Liver (tissue), 9 donors: ENCODE data around the gene CBR3. TPM values are rescaled to one million over a fixed set of nuclear protein-coding genes. Genes with fewer than 3 reads are reported as not detected.

Experiments used
- DNase-seq: peaks from one replicate; pipeline ENCODE4 v3.0.0-alpha.2; 2017; ENCODE audit warnings: low spot score
- H3K27ac ChIP-seq, 2 donors: one replicate each; pipeline ENCODE4 v1.7.0; 2013; ENCODE audit warnings: inconsistent platforms in 2 of 2, low read length in 2 of 2, control low read depth in 1 of 2, low read depth in 1 of 2, mild to moderate bottlenecking in 1 of 2
- H3K27me3 ChIP-seq, 4 donors: one replicate each; pipeline versions ENCODE4 v1.6.1 to v1.7.0; 2013; ENCODE audit warnings: low read length in 3 of 4, inconsistent platforms in 1 of 4, mild to moderate bottlenecking in 1 of 4, moderate library complexity in 1 of 4; ENCODE audit not compliant: control insufficient read depth in 4 of 4, insufficient read depth in 4 of 4
- H3K36me3 ChIP-seq, 4 donors: one replicate each; pipeline versions ENCODE4 v1.6.1 to v1.7.0; 2013; ENCODE audit warnings: low read length in 3 of 4, mild to moderate bottlenecking in 3 of 4, low read depth in 1 of 4, moderate library complexity in 1 of 4; ENCODE audit not compliant: control insufficient read depth in 4 of 4, insufficient read depth in 3 of 4
- H3K4me1 ChIP-seq, 4 donors: one replicate each; pipeline versions ENCODE4 v1.6.1 to v1.7.0; 2013; ENCODE audit warnings: low read length in 3 of 4, mild to moderate bottlenecking in 3 of 4, moderate library complexity in 1 of 4; ENCODE audit not compliant: control insufficient read depth in 4 of 4, insufficient read depth in 4 of 4
- H3K4me3 ChIP-seq, 3 donors: one replicate each; pipeline versions ENCODE4 v1.6.1 to v1.7.0; 2013; ENCODE audit warnings: low read length in 3 of 3, control low read depth in 1 of 3, low read depth in 1 of 3, mild to moderate bottlenecking in 1 of 3
- H3K9ac ChIP-seq, 2 donors: one replicate each; pipeline ENCODE4 v1.7.0; 2013; ENCODE audit warnings: low read length in 2 of 2, mild to moderate bottlenecking in 2 of 2, moderate library complexity in 2 of 2, control low read depth in 1 of 2, low read depth in 1 of 2
- H3K9me3 ChIP-seq, 4 donors: one replicate each; pipeline versions ENCODE4 v1.6.1 to v1.7.0; 2013; ENCODE audit warnings: low read length in 3 of 4; ENCODE audit not compliant: control insufficient read depth in 4 of 4
- EGR1 ChIP-seq, 2 donors: IDR thresholded peaks; 2 replicates each; pipeline ENCODE4 v1.6.1; 2016 to 2018; ENCODE audit warnings: antibody characterized with exemption in 2 of 2, low read depth in 2 of 2
- FOXA1 ChIP-seq: IDR thresholded peaks from 2 replicates; pipeline ENCODE4 v1.6.1; 2016; ENCODE audit warnings: antibody characterized with exemption
- FOXA2 ChIP-seq: IDR thresholded peaks from 2 replicates; pipeline ENCODE4 v1.6.1; 2016; ENCODE audit warnings: antibody characterized with exemption
- GABPA ChIP-seq, 2 donors: IDR thresholded peaks in 1 of 2; conservative IDR thresholded peaks in 1 of 2; 2 replicates each; pipeline ENCODE4 v1.6.1; 2016; ENCODE audit warnings: antibody characterized with exemption in 2 of 2, mild to moderate bottlenecking in 1 of 2, moderate library complexity in 1 of 2
- HNF4A ChIP-seq, 2 donors: conservative IDR thresholded peaks; 2 replicates each; pipeline ENCODE4 v1.6.1; 2016; ENCODE audit warnings: antibody characterized with exemption in 2 of 2, mild to moderate bottlenecking in 2 of 2
- HNF4G ChIP-seq: IDR thresholded peaks from 2 replicates; pipeline ENCODE4 v1.6.1; 2016; ENCODE audit warnings: antibody characterized with exemption
- JUND ChIP-seq, 2 donors: IDR thresholded peaks; 2 replicates each; pipeline ENCODE4 v1.6.1; 2016; ENCODE audit warnings: antibody characterized with exemption in 2 of 2
- NR2F2 ChIP-seq: IDR thresholded peaks from 2 replicates; pipeline ENCODE4 v1.6.1; 2016; ENCODE audit warnings: antibody characterized with exemption
- RAD21 ChIP-seq, 2 donors: IDR thresholded peaks; 2 replicates each; pipeline ENCODE4 v1.6.1; 2016; ENCODE audit warnings: antibody characterized with exemption in 2 of 2, mild to moderate bottlenecking in 2 of 2
- RXRA ChIP-seq, 2 donors: IDR thresholded peaks; 2 replicates each; pipeline ENCODE4 v1.6.1; 2017 to 2018; ENCODE audit warnings: antibody characterized with exemption in 2 of 2, mild to moderate bottlenecking in 1 of 2
- SP1 ChIP-seq: IDR thresholded peaks from 2 replicates; pipeline ENCODE4 v1.6.1; 2018; ENCODE audit warnings: antibody characterized with exemption, mild to moderate bottlenecking
- TAF1 ChIP-seq: conservative IDR thresholded peaks from 2 replicates; pipeline ENCODE4 v1.6.1; 2016; ENCODE audit warnings: antibody characterized with exemption, mild to moderate bottlenecking
- YY1 ChIP-seq: IDR thresholded peaks from 2 replicates; pipeline ENCODE4 v1.6.1; 2016; ENCODE audit warnings: antibody characterized with exemption, mild to moderate bottlenecking
- WGBS: extraction: QIAGEN DNeasy Blood & Tissue Kit; methylation state at CpG from one replicate; pipeline ENCODE4 v1.1.7; 2013; 5-methylcytosine and 5-hydroxymethylcytosine counted together
- polyA plus RNA-seq, 2 donors: library from polyadenylated mRNA; stranded (reverse) in 1 of 2; unstranded in 1 of 2; fragments of 200-250 nt in 1 of 2; fragments of >200 nt in 1 of 2; fragmentation: Nextera tagmentation in 1 of 2; extraction: Ambion mirVana in 1 of 2; gene quantifications; one replicate each; pipeline versions ENCODE4 v1.2.1 to v1.2.3, GENCODE V29; 2013 to 2015
- total RNA-seq, 2 donors: library from RNA; depleted of rRNA; stranded (reverse); fragments of >200 nt; gene quantifications; one replicate each; pipeline ENCODE4 v1.2.3, GENCODE V29; 2014
- TF ChIP-seq, protein P1 (sequence below): IDR thresholded peaks from 2 replicates; pipeline ENCODE4 v1.6.1; 2016; ENCODE audit warnings: antibody characterized with exemption
- TF ChIP-seq, protein P2 (sequence below): IDR thresholded peaks from 2 replicates; pipeline ENCODE4 v1.6.1; 2016; ENCODE audit warnings: antibody characterized with exemption
- TF ChIP-seq, protein P3 (sequence below): IDR thresholded peaks from 2 replicates; pipeline ENCODE4 v1.6.1; 2016; ENCODE audit warnings: antibody characterized with exemption
- TF ChIP-seq, protein P4 (sequence below): fragments of 150-350 bp; IDR thresholded peaks from 2 replicates; pipeline ENCODE4 v1.5.1; 2017; ENCODE audit warnings: improper control_type of control experiment, low read depth, low read length; ENCODE audit not compliant: missing input control
- donor health status: healthy.
- donor health status: healthy.
- donor health status: healthy.
- donor health status: healthy.
- donor health status: healthy.

CBR3 gene
- total and polyA plus RNA-seq, 4 donors, result 0.31 to 0.70 (median 0.47) TPM

DNA sequence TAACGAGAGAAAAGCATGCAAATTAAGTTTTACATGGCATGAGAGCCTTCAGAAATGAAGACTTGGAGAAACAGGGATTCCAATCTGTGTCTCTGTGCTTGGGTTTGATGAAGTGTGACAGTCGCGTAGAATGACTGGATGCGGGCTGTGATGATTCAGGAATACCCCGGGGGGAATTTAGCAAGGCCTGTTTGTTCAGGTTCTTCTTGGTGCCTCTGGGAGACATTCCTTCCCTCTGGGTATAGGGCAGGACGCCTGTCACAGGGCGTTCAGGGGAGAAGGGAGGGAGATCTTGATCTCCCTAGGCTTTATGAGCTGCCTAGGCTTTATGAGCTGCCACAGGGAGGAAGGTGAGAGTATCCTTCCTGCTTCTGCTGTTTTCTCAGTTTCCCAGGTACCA lies 58.3 kb downstream of the CBR3 start:
- Histone ChIP-seq H3K27ac (no peak overlapping the region), H3K4me1 (peaks cover under 1 to 6% (median 4%) of the 10 kb centered on the region in 4 donors), H3K27me3 (no peaks in the 10 kb centered on the region), H3K9ac (no peak overlapping the region), H3K9me3 (peaks cover 0 to 3% (median 1%) of the 10 kb centered on the region in 4 donors), H3K4me3 (no peak overlapping the region), H3K36me3 (no peaks in the 10 kb centered on the region)
- 92% methylated on average over 7 of the region's 7 CpGs for WGBS
- TF ChIP-seq, protein P1, sequence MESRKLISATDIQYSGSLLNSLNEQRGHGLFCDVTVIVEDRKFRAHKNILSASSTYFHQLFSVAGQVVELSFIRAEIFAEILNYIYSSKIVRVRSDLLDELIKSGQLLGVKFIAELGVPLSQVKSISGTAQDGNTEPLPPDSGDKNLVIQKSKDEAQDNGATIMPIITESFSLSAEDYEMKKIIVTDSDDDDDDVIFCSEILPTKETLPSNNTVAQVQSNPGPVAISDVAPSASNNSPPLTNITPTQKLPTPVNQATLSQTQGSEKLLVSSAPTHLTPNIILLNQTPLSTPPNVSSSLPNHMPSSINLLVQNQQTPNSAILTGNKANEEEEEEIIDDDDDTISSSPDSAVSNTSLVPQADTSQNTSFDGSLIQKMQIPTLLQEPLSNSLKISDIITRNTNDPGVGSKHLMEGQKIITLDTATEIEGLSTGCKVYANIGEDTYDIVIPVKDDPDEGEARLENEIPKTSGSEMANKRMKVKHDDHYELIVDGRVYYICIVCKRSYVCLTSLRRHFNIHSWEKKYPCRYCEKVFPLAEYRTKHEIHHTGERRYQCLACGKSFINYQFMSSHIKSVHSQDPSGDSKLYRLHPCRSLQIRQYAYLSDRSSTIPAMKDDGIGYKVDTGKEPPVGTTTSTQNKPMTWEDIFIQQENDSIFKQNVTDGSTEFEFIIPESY, result no peak
- no peak for DNase-seq

DNA sequence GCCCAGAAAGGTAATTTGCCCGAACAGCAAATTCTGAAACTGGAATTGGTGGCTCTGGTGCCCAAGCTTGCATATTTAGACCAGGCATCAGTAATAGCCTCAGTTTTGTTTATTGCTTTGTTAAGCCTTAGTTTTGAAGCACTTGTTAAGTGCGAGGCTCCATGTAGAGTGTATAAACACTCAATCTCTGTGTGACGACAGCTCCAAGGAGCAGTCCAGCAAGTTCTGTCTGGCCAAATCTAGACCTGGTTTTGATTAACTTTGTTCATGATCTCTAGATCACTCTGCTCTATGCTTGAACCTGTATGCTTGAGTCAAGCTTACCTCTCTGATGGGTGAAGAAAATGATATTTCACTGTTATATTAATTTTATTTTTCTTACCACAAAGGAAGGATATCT lies 59.1 kb downstream of the CBR3 start:
- WGBS, result 95% methylated on average over 3 of the region's 3 CpGs
- TF ChIP-seq HNF4G (no peak), RXRA (IDR thresholded peaks at IDR 0.05) (no peak), GABPA (IDR thresholded peaks at IDR 0.05 in 1 of 2, conservative IDR thresholded peaks at IDR 0.05 in 1 of 2) (no peak), TAF1 (no peak), YY1 (no peak), RAD21 (IDR thresholded peaks at IDR 0.05) (no peak), NR2F2 (no peak), HNF4A (conservative IDR thresholded peaks at IDR 0.05) (no peak), SP1 (no peak), FOXA1 (no peak), EGR1 (IDR thresholded peaks at IDR 0.05; ENCODE audit: low read depth in 2 of 2) (no peak), JUND (IDR thresholded peaks at IDR 0.05) (no peak), FOXA2 (no peak)
- TF ChIP-seq, protein P2, sequence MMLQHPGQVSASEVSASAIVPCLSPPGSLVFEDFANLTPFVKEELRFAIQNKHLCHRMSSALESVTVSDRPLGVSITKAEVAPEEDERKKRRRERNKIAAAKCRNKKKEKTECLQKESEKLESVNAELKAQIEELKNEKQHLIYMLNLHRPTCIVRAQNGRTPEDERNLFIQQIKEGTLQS, result no peak
- TF ChIP-seq, protein P3, sequence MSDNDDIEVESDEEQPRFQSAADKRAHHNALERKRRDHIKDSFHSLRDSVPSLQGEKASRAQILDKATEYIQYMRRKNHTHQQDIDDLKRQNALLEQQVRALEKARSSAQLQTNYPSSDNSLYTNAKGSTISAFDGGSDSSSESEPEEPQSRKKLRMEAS, result no peak
- TF ChIP-seq, protein P4, sequence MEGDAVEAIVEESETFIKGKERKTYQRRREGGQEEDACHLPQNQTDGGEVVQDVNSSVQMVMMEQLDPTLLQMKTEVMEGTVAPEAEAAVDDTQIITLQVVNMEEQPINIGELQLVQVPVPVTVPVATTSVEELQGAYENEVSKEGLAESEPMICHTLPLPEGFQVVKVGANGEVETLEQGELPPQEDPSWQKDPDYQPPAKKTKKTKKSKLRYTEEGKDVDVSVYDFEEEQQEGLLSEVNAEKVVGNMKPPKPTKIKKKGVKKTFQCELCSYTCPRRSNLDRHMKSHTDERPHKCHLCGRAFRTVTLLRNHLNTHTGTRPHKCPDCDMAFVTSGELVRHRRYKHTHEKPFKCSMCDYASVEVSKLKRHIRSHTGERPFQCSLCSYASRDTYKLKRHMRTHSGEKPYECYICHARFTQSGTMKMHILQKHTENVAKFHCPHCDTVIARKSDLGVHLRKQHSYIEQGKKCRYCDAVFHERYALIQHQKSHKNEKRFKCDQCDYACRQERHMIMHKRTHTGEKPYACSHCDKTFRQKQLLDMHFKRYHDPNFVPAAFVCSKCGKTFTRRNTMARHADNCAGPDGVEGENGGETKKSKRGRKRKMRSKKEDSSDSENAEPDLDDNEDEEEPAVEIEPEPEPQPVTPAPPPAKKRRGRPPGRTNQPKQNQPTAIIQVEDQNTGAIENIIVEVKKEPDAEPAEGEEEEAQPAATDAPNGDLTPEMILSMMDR, result no peak

DNA sequence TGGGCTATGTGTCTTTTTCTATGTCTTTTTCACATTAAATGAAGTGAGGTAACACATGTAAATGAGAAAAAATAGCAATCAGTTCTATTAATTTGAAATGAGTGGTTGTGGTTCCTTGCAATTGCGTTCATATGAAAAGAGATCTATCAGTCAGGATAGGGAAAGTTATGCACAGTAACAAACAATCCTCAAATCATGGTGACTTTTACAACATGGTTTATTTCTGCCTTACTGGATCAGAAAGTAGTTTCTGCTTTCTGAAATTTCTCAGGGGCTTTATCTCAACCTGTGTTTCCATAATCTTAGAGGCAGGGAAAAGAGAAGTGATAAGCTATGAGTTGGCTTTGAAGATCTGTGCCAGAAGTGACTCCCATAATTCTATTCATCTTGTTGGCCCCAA lies 60.7 kb downstream of the CBR3 start:
- Histone ChIP-seq H3K4me1 (peaks cover 0 to 4% (median 1%) of the 10 kb centered on the region in 4 donors), H3K36me3 (no peaks in the 10 kb centered on the region), H3K4me3 (no peak overlapping the region), H3K9me3 (peaks cover 0 to 3% (median 1%) of the 10 kb centered on the region in 4 donors), H3K27ac (no peak overlapping the region), H3K27me3 (no peaks in the 10 kb centered on the region), H3K9ac (no peak overlapping the region)
- no peak for TF ChIP-seq SP1
- TF ChIP-seq RAD21 (IDR thresholded peaks at IDR 0.05), result no peak
- no peak for TF ChIP-seq FOXA2
- no peak for DNase-seq
- 95% methylated on average over 1 of the region's 1 CpG for WGBS

More for the DNA sequence above, 59.1 kb downstream of the CBR3 start:
- H3K27ac ChIP-seq, result no peak overlapping the region
- H3K36me3 ChIP-seq, result no peaks in the 10 kb centered on the region
- peaks cover 0 to 4% (median 1%) of the 10 kb centered on the region in 4 donors for H3K4me1 ChIP-seq
- H3K9me3 ChIP-seq, result peaks cover 0 to 3% (median 1%) of the 10 kb centered on the region in 4 donors
- H3K4me3 ChIP-seq, result no peak overlapping the region
- H3K9ac ChIP-seq, result no peak overlapping the region
- DNase-seq, result no peak
- H3K27me3 ChIP-seq, result no peaks in the 10 kb centered on the region

Other genes with a start within 250 kb of the CBR3 start
- 10 to 100 TPM in 1 of 2 donors, 1 to 10 TPM in 1; 8.3 to 12.0 TPM for gene SETD4, start 74.6 kb upstream of the CBR3 start, total RNA-seq
- gene SETD4, start 74.6 kb upstream of the CBR3 start, polyA plus RNA-seq, result 1 to 10 TPM; 2.9 to 5.3 TPM
- gene CBR1, start 65.1 kb upstream of the CBR3 start, total RNA-seq, result 100 to 1,000 TPM in 1 of 2 donors, 10 to 100 TPM in 1; 94.2 to 200 TPM
- gene CBR1, start 65.1 kb upstream of the CBR3 start, polyA plus RNA-seq, result 100 to 1,000 TPM; 157 to 218 TPM
- gene DOP1B, start 21.7 kb downstream of the CBR3 start, total RNA-seq, result 1 to 10 TPM; 6.7 to 7.1 TPM
- 1 to 10 TPM; 5.8 to 5.9 TPM for gene DOP1B, start 21.7 kb downstream of the CBR3 start, polyA plus RNA-seq
- 10 to 100 TPM; 22.0 to 44.1 TPM for gene MORC3, start 185.1 kb downstream of the CBR3 start, total RNA-seq
- gene MORC3, start 185.1 kb downstream of the CBR3 start, polyA plus RNA-seq, result 1 to 10 TPM; 3.9 to 6.2 TPM